ENCODE measurements around the gene FILIP1L. TPM values are rescaled to one million over a fixed set of nuclear protein-coding genes. Genes with fewer than 3 reads are reported as not detected.

FILIP1L gene
- total and polyA plus RNA-seq, 2 of the 8 experiments (the other 6 are each of a cell fraction or from before 2014, with no cell fraction given) = 0.06 to 0.09 TPM

- TF ChIP-seq HDAC2 (IDR thresholded peaks at IDR 0.05; ENCODE audit: borderline replicate concordance in 1 of 2, low read depth in 2 of 2, low read length in 2 of 2) (no peak), BACH1 (IDR thresholded peaks at IDR 0.05; ENCODE audit: low read length) (no peak), RBBP5 (IDR thresholded peaks at IDR 0.05; ENCODE audit: borderline replicate concordance, low read depth, low read length) (no peak), ATF2 (IDR thresholded peaks at IDR 0.05; ENCODE audit: low read length) (no peak), CHD2 (IDR thresholded peaks at IDR 0.05; ENCODE audit: low read length) (no peak), PHF8 (conservative IDR thresholded peaks at IDR 0.05; ENCODE audit: low read depth, low read length) (no peak), SP4 (IDR thresholded peaks at IDR 0.05; ENCODE audit: low read length) (no peak), POLR2AphosphoS5 (IDR thresholded peaks at IDR 0.05; ENCODE audit: low read depth, low read length) (no peak)
Measured at GRCh38 chr3:100001526-100002270, 112.6 kb downstream of the FILIP1L start (continued).

All from H1 (cell line).